ENCODE data around the gene TTLL1.

The TTLL1 gene

DNA sequence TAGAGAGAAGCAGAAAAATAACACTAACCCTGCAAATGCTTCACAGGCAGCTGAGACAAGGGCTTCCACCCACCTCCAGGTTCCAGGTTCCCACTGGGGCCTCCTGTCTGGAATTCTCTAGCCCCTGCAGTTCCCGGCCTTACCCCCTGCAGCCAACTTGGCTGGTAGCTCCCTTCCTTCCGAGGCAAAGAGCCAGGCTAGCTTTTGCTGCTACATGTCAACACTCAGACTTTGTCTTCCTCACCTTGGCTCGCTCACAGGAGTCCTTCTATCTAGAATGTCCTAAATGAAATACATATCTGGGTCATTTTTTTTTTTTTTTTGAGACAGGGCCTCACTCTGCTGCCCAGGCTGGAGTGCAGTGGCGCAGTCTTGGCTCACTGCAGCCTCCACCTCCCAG, 9.9 kb upstream of the TTLL1 start:
- no peak for TF ChIP-seq CTCF (IDR thresholded peaks at IDR 0.05; ENCODE audit: borderline replicate concordance, insufficient read depth, low read depth, low read length)
- no peak overlapping the region for H3K4me3 ChIP-seq (ENCODE audit: low read depth, low read length)

DNA sequence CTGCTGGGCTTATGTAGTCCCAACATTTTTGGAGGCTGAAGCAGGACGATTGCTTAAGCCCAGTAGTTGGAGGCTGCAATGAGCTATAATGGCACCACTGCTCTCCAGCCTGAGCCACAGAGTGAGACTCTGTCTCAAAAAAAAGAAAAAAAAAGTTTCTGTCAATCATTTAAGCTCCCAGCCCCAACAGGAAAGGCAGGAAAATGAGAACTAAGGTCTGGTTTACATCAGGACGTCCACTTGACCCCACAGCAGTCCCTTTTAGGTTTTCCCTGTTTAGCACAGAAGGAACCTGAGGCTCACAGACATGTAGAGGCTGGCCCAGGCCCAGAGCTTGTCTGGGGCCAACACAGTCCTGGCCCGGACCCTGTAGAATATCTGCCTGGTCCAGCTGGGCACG, 9.2 kb upstream of the TTLL1 start:
- H3K4me3 ChIP-seq (ENCODE audit: low read depth, low read length): no peak overlapping the region
- TF ChIP-seq CTCF (IDR thresholded peaks at IDR 0.05; ENCODE audit: borderline replicate concordance, insufficient read depth, low read depth, low read length): no peak

GRCh38 chr22:43096420-43096819, 7.2 kb upstream of the TTLL1 start:
- H3K4me3 ChIP-seq (ENCODE audit: low read depth, low read length): no peak overlapping the region
- TF ChIP-seq CTCF (IDR thresholded peaks at IDR 0.05; ENCODE audit: borderline replicate concordance, insufficient read depth, low read depth, low read length): no peak

- H3K4me3 ChIP-seq (ENCODE audit: low read depth, low read length): no peak overlapping the region
- TF ChIP-seq CTCF (IDR thresholded peaks at IDR 0.05; ENCODE audit: borderline replicate concordance, insufficient read depth, low read depth, low read length): no peak
Measured at GRCh38 chr22:43094551-43094950, 5.4 kb upstream of the TTLL1 start.

DNA sequence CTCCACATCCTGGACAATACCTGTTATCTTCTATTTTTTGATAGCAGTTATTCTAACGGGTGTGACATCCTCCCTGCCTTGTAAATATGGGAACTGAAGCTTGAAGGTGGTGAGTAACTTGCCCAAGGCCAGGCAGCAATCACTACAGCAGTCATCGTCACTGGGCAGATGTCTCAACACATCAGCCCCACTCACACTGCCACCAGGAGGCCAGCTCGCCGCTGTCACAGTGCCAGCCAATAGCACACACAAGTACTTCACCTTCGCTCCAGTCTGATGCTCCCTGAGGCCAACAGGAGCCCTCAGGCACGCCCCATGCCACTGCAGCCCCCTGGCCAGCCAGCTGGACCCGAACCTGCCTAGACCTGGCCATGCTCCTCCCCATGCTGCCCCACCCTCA, 4.9 kb upstream of the TTLL1 start:
- TF ChIP-seq CTCF (IDR thresholded peaks at IDR 0.05; ENCODE audit: borderline replicate concordance, insufficient read depth, low read depth, low read length): no peak
- H3K4me3 ChIP-seq (ENCODE audit: low read depth, low read length): no peak overlapping the region

DNA sequence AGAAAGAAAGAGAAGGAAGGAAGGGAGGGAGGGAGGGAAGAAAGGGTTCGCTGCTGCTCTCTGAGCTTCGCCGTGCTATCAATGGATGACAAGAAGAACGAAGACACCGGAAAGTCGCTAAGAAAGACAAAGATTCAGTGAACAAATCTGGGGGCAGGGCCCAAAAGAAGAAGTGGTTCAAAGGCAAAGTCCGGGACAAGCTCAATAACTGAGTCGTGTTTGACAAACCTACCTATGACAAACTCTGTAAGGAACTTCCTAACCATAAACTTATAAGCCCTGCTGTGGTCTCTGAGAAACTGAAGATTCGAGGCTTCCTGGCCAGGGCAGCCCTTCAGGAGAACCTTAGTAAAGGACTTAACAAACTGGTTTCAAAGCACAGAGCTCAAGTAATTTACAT, 2.9 kb upstream of the TTLL1 start:
- TF ChIP-seq CTCF (IDR thresholded peaks at IDR 0.05; ENCODE audit: borderline replicate concordance, insufficient read depth, low read depth, low read length): no peak
- no peak overlapping the region for H3K4me3 ChIP-seq (ENCODE audit: low read depth, low read length)

DNA sequence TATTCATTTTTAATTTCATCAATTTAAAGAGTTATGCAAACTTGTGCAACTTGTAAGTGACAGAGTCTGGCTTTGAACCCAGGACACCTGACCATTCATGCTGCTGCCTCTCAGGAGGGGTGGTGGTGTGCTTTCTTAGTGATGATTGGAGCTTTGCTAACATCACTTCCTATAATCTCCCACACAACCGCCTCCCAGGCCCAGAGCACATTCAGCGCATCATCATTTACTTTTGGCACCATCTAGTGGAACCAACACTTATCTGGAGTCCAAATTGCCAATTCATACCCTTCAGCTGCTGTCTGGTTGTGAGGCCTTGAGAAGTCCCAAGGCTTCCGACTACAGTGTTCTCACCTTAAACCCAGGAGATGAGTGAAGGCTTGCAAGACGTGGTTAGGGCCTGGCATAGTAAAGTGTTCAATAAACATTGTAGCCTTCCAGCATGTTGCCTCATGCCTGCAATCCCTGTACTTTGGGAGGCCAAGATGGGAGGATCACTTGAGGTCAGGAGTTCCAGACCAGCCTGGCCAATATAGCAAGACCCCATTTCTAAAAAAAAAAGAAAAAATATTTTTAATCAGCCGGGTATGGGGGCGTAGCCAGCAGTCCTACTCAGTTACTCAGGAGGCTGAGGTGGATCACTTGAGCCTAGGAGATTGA, 1.1 kb upstream of the TTLL1 start:
- peak; percentile 50; the same call in 1 of the 2 replicates for TF ChIP-seq CTCF (IDR thresholded peaks at IDR 0.05; ENCODE audit: borderline replicate concordance, insufficient read depth, low read depth, low read length)

More for the DNA sequence above, 1.1 kb upstream of the TTLL1 start:
- no peak overlapping the region for H3K4me3 ChIP-seq (ENCODE audit: low read depth, low read length)
